OCI-LY3 (cell line): ENCODE results near the gene JAZF1.

Experiments used
- H2AFZ ChIP-seq: fragments of 200-600, 300-600 bp; shearing (Covaris generic); 2 replicates; pipeline ENCODE4 v1.6.0; 2014; ENCODE audit warnings: antibody characterized with exemption, low read depth, low read length
- H3K27ac ChIP-seq: fragments of 200-600, 300-600 bp; sonication (generic); 2 replicates; pipeline ENCODE4 v1.5.1; 2014; ENCODE audit warnings: mild to moderate bottlenecking, low read length, moderate library complexity, mixed read lengths
- H3K27me3 ChIP-seq: fragments of 200-600, 300-600 bp; sonication (generic); 2 replicates; pipeline ENCODE4 v1.6.1; 2014; ENCODE audit warnings: low read depth, low read length, mixed read lengths
- H3K36me3 ChIP-seq: fragments of 200-600, 300-600 bp; sonication (generic); replicated peaks from 2 replicates; pipeline ENCODE3; 2014; ENCODE audit warnings: low read depth, low read length, mixed read lengths
- H3K4me1 ChIP-seq: fragments of 300-600, 200-600 bp; sonication (generic); 2 replicates; pipeline ENCODE4 v1.6.1; 2014; ENCODE audit warnings: low read length, mixed read lengths
- H3K4me2 ChIP-seq: fragments of 200-600, 300-600 bp; sonication (generic); 2 replicates; pipeline ENCODE4 v1.6.1; 2014; ENCODE audit warnings: low read length, mixed read lengths
- H3K4me3 ChIP-seq: fragments of 300-600, 200-600 bp; sonication (generic); 2 replicates; pipeline ENCODE4 v1.5.1; 2014; ENCODE audit warnings: antibody characterized with exemption, mild to moderate bottlenecking, low read length, moderate library complexity
- H3K79me2 ChIP-seq: fragments of 300-600, 200-600 bp; shearing (Covaris generic); 2 replicates; pipeline ENCODE4 v1.6.1; 2014; ENCODE audit warnings: mild to moderate bottlenecking, low read length, mixed read lengths
- H3K9ac ChIP-seq: fragments of 300-600, 200-600 bp; shearing (Covaris generic); 2 replicates; pipeline ENCODE4 v1.6.0; 2014; ENCODE audit warnings: mild to moderate bottlenecking, low read length, moderate library complexity
- H3K9me3 ChIP-seq: fragments of 200-600, 300-600 bp; shearing (Covaris generic); 2 replicates; pipeline ENCODE4 v1.6.1; 2014; ENCODE audit warnings: low read length, mixed read lengths; ENCODE audit not compliant: insufficient read depth
- H4K20me1 ChIP-seq: fragments of 200-600, 300-600 bp; sonication (generic); 2 replicates; pipeline ENCODE4 v1.6.1; 2016; ENCODE audit warnings: low read length, mixed read lengths; ENCODE audit not compliant: insufficient read depth
- EZH2phosphoT487 ChIP-seq: fragments of 200-600 bp; shearing (Covaris generic); IDR thresholded peaks from 2 replicates; pipeline ENCODE4 v1.6.1; 2018; ENCODE audit warnings: antibody characterized with exemption, mixed run types, low read depth
- TF ChIP-seq, protein P1 (sequence below): fragments of 200-600, 300-600 bp; sonication (generic); IDR thresholded peaks from 2 replicates; pipeline ENCODE4 v1.5.1; 2014; ENCODE audit warnings: antibody characterized with exemption, low read length, low read depth

Gene JAZF1

DNA sequence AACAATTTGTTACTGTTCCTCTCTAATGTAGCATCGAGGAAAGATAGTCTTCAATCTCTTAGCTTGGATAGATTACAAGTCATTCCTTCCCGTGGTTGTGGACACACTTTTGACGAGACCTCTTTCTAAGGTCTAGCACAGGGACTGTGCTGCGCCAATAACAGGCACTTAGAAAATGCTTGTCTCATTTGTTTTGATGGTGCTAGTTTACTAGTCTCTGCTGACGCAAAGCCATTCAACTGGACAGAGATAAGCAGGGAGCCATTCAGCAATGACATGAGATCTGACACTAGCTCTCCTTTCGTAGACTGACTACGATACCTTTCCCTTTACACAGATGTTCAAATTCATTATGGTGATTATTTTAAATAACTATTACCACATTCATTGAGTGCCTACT, 6.4 kb upstream of the JAZF1 start:
- H3K27me3 ChIP-seq: peaks cover 24% of the 10 kb centered on the region; the same call in 1 of the 2 replicates
- H3K9ac ChIP-seq: no peak overlapping the region
- H2AFZ ChIP-seq: no peak overlapping the region
- H3K79me2 ChIP-seq: no peaks in the 10 kb centered on the region
- no peaks in the 10 kb centered on the region for H4K20me1 ChIP-seq
- TF ChIP-seq, protein P1, sequence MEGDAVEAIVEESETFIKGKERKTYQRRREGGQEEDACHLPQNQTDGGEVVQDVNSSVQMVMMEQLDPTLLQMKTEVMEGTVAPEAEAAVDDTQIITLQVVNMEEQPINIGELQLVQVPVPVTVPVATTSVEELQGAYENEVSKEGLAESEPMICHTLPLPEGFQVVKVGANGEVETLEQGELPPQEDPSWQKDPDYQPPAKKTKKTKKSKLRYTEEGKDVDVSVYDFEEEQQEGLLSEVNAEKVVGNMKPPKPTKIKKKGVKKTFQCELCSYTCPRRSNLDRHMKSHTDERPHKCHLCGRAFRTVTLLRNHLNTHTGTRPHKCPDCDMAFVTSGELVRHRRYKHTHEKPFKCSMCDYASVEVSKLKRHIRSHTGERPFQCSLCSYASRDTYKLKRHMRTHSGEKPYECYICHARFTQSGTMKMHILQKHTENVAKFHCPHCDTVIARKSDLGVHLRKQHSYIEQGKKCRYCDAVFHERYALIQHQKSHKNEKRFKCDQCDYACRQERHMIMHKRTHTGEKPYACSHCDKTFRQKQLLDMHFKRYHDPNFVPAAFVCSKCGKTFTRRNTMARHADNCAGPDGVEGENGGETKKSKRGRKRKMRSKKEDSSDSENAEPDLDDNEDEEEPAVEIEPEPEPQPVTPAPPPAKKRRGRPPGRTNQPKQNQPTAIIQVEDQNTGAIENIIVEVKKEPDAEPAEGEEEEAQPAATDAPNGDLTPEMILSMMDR: no peak
- H3K27ac ChIP-seq: no peak overlapping the region
- H3K4me3 ChIP-seq: no peak overlapping the region
- peaks cover 16% of the 10 kb centered on the region for H3K4me1 ChIP-seq
- no peak overlapping the region for H3K4me2 ChIP-seq
- no peaks in the 10 kb centered on the region for H3K36me3 ChIP-seq
- no peaks in the 10 kb centered on the region for H3K9me3 ChIP-seq

DNA sequence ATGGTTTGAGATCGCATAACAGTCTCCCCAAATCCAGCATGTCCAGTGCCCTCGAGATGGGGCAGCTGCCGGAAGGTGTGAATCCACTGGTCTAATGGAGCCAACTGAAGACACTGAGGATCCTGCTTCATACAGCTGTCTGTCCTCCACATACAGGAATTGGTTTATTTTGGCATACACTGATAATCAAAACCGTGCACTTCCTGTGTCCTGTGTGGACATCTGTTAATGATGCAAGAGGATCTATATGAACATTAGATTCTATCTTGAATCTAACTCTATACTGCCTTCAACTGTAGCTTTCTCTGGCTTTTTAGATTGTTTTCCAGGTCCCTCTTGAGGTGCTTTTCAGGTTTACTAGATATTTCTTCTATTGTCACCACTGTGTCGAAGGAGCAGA, 3.0 kb upstream of the JAZF1 start:
- H2AFZ ChIP-seq: no peak overlapping the region
- no peaks in the 10 kb centered on the region for H3K9me3 ChIP-seq
- H3K27ac ChIP-seq: no peak overlapping the region
- no peak overlapping the region for H3K4me2 ChIP-seq
- H3K36me3 ChIP-seq: no peaks in the 10 kb centered on the region
- no peaks in the 10 kb centered on the region for H3K79me2 ChIP-seq
- TF ChIP-seq, protein P1: no peak
- TF ChIP-seq EZH2phosphoT487: no peak
- H4K20me1 ChIP-seq: no peaks in the 10 kb centered on the region; the same call in 1 of the 2 replicates
- no peak overlapping the region for H3K4me3 ChIP-seq
- H3K9ac ChIP-seq: no peak overlapping the region
- H3K4me1 ChIP-seq: peaks cover 34% of the 10 kb centered on the region
- peaks cover 12% of the 10 kb centered on the region; the same call in 1 of the 2 replicates for H3K27me3 ChIP-seq

DNA sequence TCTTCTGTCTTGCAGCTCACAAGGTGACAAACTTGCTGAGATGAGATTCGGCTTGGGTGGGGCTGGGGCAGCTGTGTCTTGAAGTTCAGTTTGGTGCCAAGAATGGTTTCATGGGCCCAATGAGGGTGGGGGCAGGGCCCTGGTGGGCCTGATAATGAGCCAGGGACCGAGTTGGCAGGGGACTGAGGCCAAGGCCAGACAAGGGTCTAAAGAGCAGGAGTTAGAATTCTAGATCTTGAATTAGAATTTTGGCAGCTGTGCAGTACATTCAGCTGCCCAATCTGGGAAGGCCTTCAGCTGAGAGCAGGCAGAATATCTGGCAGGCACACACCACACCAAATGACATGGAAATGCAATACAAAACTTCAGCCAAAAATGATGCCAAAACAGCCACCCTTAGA, 1.5 kb upstream of the JAZF1 start:
- Histone ChIP-seq H3K27me3 (peaks cover 20% of the 10 kb centered on the region; the same call in 1 of the 2 replicates), H3K9ac (no peak overlapping the region), H3K9me3 (no peaks in the 10 kb centered on the region), H2AFZ (no peak overlapping the region), H3K4me3 (peak overlapping the region; percentile 11; the same call in 1 of the 2 replicates), H4K20me1 (peaks cover 10% of the 10 kb centered on the region), H3K27ac (no peak overlapping the region), H3K4me2 (peak overlapping the region; percentile 52), H3K36me3 (no peaks in the 10 kb centered on the region), H3K79me2 (no peaks in the 10 kb centered on the region), H3K4me1 (peaks cover 44% of the 10 kb centered on the region)
- TF ChIP-seq EZH2phosphoT487: no peak
- TF ChIP-seq, protein P1: no peak

DNA sequence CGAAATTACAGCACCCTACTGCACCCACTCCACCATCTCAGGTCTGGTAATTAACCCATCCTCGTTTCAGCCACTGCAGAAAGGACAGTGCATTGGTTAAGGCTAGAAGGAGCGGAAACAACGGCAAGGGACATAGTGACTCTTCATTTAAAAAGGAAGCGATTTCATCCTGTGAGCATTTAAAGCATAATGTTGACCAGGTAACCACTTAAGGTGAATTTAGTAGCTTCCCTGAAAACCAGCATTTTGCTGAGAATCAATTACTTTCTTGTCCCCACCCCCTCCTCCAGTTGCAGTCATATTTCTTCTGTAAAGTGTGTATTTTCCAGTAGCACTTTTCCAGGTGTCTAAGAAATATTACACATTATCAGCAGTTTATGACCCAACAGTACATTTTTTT, 821 bp upstream of the JAZF1 start:
- no peaks in the 10 kb centered on the region for H3K36me3 ChIP-seq
- TF ChIP-seq, protein P1: no peak
- no peak for TF ChIP-seq EZH2phosphoT487
- no peak overlapping the region for H2AFZ ChIP-seq
- peaks cover 44% of the 10 kb centered on the region for H3K4me1 ChIP-seq
- peaks cover 24% of the 10 kb centered on the region; the same call in 1 of the 2 replicates for H3K27me3 ChIP-seq
- peaks cover 14% of the 10 kb centered on the region for H4K20me1 ChIP-seq
- peak overlapping the region; percentile 97 for H3K4me2 ChIP-seq
- peak overlapping the region; percentile 67 for H3K9ac ChIP-seq
- no peak overlapping the region for H3K27ac ChIP-seq
- peak overlapping the region; percentile 97 for H3K4me3 ChIP-seq
- no peaks in the 10 kb centered on the region for H3K79me2 ChIP-seq
- no peaks in the 10 kb centered on the region for H3K9me3 ChIP-seq
